DND-41 (cell line): ENCODE data around the gene PLK4.

Source experiments
- ATAC-seq: fragments of 200-7000 bp; cut with Tn5 transposase; 3 replicates; pipeline ENCODE4 v1.9.1; 2021; ENCODE audit warnings: low read depth; ENCODE audit not compliant: insufficient read depth
- DNase-seq: peaks from one replicate; pipeline ENCODE4 v3.0.0-alpha.2; 2020
- H2AFZ ChIP-seq: 2 replicates; pipeline ENCODE4 v1.6.0; 2012; ENCODE audit warnings: low read depth, low read length
- H3K27ac ChIP-seq: 2 replicates; pipeline ENCODE4 v1.5.1; 2012; ENCODE audit warnings: low read length, inconsistent platforms
- H3K27me3 ChIP-seq: fragments of 200-600 bp; sonication (generic); 2 replicates; pipeline ENCODE4 v1.6.0; 2012; ENCODE audit warnings: low read length, mild to moderate bottlenecking, inconsistent platforms; ENCODE audit not compliant: insufficient read depth, poor library complexity
- H3K36me3 ChIP-seq: 2 replicates; pipeline ENCODE4 v1.5.1; 2012; ENCODE audit warnings: low read length, inconsistent platforms; ENCODE audit not compliant: insufficient read depth
- H3K4me1 ChIP-seq: 2 replicates; pipeline ENCODE4 v1.5.1; 2012; ENCODE audit warnings: mild to moderate bottlenecking, low read length; ENCODE audit not compliant: insufficient read depth
- H3K4me2 ChIP-seq: 2 replicates; pipeline ENCODE4 v1.6.0; 2012; ENCODE audit warnings: mild to moderate bottlenecking, moderate library complexity, low read length, inconsistent platforms; ENCODE audit not compliant: insufficient read depth
- H3K4me3 ChIP-seq, 2 experiments: fragments of 200-600 bp in 1 of 2; shearing (Covaris generic) in 1 of 2; 2 replicates each; pipeline ENCODE4 v1.5.1; 2012 to 2016; ENCODE audit warnings: inconsistent platforms in 2 of 2, low read length in 2 of 2, mild to moderate bottlenecking in 2 of 2, low read depth in 1 of 2, moderate library complexity in 1 of 2
- H3K79me2 ChIP-seq: 2 replicates; pipeline ENCODE4 v1.6.0; 2012; ENCODE audit warnings: low read length, inconsistent platforms; ENCODE audit not compliant: insufficient read depth
- H3K9ac ChIP-seq: 2 replicates; pipeline ENCODE4 v1.6.0; 2012; ENCODE audit warnings: low read depth, mild to moderate bottlenecking, inconsistent platforms, low read length, moderate library complexity
- H3K9me3 ChIP-seq: 2 replicates; pipeline ENCODE4 v1.5.1; 2012; ENCODE audit warnings: low read length, moderate library complexity, mild to moderate bottlenecking, inconsistent platforms; ENCODE audit not compliant: insufficient read depth, severe bottlenecking
- H4K20me1 ChIP-seq: 2 replicates; pipeline ENCODE4 v1.6.0; 2012; ENCODE audit warnings: low read length; ENCODE audit not compliant: insufficient read depth
- EZH2 ChIP-seq: IDR thresholded peaks from 3 replicates; pipeline ENCODE4 v1.6.1; 2012; ENCODE audit warnings: borderline replicate concordance, low read depth, mild to moderate bottlenecking, moderate library complexity, low read length, inconsistent platforms; ENCODE audit not compliant: severe bottlenecking
- TF ChIP-seq, protein P1 (sequence below): IDR thresholded peaks from 2 replicates; pipeline ENCODE4 v1.5.1; 2012; ENCODE audit warnings: borderline replicate concordance, low read length, moderate library complexity, mild to moderate bottlenecking; ENCODE audit not compliant: poor library complexity, severe bottlenecking; ENCODE audit errors: extremely low read depth

The PLK4 gene

DNA sequence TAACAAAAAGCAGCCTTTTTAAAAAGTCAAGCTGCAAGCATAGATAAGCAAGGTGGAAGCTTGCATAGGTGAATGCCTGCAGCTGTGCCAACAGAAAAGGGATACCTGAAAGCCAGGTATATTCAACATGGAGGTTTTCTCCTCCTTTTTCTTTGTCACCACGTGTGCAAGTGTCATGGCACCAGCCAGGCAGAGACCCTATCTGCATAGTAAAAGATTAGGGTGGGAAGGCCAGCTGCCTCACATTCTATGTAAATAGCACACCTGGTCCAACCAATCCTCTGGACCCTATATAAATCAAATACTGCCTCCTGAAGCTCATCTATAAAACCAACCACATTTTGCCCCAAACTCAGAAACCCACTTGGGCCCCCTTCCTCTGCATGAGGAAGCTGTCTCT is 28.0 kb upstream of the PLK4 start:
- Histone ChIP-seq H3K79me2 (peaks cover 13% of the 10 kb centered on the region; the same call in 1 of the 2 replicates), H3K4me3 (no peak overlapping the region), H3K4me2 (no peak overlapping the region), H3K36me3 (no peaks in the 10 kb centered on the region), H3K4me1 (no peaks in the 10 kb centered on the region), H4K20me1 (no peaks in the 10 kb centered on the region), H3K27me3 (no peaks in the 10 kb centered on the region), H3K9ac (no peak overlapping the region), H3K9me3 (peaks cover 22% of the 10 kb centered on the region), H3K27ac (no peak overlapping the region), H2AFZ (no peak overlapping the region)
- DNase-seq (no peak), ATAC-seq (no peak)
- TF ChIP-seq, protein P1, sequence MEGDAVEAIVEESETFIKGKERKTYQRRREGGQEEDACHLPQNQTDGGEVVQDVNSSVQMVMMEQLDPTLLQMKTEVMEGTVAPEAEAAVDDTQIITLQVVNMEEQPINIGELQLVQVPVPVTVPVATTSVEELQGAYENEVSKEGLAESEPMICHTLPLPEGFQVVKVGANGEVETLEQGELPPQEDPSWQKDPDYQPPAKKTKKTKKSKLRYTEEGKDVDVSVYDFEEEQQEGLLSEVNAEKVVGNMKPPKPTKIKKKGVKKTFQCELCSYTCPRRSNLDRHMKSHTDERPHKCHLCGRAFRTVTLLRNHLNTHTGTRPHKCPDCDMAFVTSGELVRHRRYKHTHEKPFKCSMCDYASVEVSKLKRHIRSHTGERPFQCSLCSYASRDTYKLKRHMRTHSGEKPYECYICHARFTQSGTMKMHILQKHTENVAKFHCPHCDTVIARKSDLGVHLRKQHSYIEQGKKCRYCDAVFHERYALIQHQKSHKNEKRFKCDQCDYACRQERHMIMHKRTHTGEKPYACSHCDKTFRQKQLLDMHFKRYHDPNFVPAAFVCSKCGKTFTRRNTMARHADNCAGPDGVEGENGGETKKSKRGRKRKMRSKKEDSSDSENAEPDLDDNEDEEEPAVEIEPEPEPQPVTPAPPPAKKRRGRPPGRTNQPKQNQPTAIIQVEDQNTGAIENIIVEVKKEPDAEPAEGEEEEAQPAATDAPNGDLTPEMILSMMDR: no peak
- TF ChIP-seq EZH2: no peak

DNA sequence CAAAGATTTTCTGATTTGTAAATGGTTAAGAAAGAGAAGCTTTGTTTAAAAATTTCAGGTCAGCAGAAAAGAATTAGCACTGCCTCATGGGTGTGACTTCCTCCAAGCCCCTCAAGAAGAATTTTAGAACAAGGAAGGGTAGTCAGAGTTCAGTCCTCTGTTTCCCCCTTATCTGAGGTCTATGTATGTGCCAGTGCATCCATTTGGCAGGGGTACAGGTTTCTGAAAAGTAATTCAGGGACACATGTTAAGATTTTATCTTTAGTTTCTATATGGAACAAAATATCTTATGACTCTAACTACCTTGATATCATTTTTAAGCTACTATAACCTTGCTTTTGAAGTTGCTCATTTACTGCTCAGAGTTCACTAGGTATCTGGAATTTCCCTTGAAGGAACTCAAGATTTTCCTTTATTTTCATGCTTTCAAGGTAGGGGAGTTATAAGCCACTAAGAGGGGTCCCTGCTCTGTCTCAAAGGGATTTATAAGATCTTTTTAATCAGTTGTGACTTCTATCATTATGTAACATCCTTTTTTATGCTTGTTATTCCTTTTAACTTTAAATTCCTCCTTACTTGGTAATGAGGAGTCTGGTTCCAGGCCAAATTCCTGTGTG is 24.4 kb upstream of the PLK4 start:
- Histone ChIP-seq H3K4me3 (no peak overlapping the region), H2AFZ (no peak overlapping the region), H3K27ac (no peak overlapping the region), H3K9me3 (peaks cover 7% of the 10 kb centered on the region), H3K4me1 (no peaks in the 10 kb centered on the region), H3K4me2 (no peak overlapping the region), H4K20me1 (no peaks in the 10 kb centered on the region), H3K9ac (no peak overlapping the region), H3K36me3 (no peaks in the 10 kb centered on the region), H3K79me2 (peaks cover 6% of the 10 kb centered on the region; the same call in 1 of the 2 replicates), H3K27me3 (no peaks in the 10 kb centered on the region)
- TF ChIP-seq EZH2: no peak
- TF ChIP-seq, protein P1: no peak
- no peak for ATAC-seq
- no peak for DNase-seq

DNA sequence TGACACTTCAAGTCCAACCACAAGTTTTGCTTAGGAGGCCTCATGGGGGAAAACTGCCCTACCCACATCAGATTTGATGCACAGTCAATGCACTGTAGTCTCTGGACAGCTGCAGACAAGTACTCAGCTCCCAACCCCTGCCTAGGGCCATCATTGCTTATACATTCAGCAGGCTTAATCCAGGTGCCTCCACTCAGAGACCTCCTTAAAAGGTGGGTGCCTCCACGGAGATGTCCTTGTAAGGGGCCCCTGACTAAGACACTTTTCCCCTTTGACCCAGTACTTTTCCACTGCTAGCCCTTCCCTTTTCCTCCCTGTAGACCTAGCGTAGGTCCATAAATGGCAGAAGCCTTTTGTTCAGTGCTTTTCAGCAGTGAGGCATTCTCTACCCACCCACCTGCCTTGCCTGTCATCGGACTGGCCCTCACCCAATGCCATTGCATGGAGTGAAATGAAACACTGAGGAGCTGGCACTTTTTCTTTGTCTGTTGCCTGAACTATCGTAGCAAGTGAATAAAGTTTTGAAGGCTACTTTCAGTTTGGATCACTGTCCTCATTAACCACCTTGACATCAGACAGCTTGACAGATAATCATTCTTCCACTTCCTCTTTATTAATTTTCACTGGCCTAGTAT is 23.8 kb upstream of the PLK4 start:
- H3K9me3 ChIP-seq: peaks cover 7% of the 10 kb centered on the region
- no peaks in the 10 kb centered on the region for H3K4me1 ChIP-seq
- no peak overlapping the region for H3K9ac ChIP-seq
- no peak overlapping the region for H3K4me3 ChIP-seq
- H3K27ac ChIP-seq: no peak overlapping the region
- no peak overlapping the region for H3K4me2 ChIP-seq
- DNase-seq (no peak), ATAC-seq (no peak)
- no peak for TF ChIP-seq EZH2
- TF ChIP-seq, protein P1: no peak
- H3K36me3 ChIP-seq: no peaks in the 10 kb centered on the region
- no peaks in the 10 kb centered on the region for H4K20me1 ChIP-seq
- no peaks in the 10 kb centered on the region for H3K27me3 ChIP-seq
- H2AFZ ChIP-seq: no peak overlapping the region
- H3K79me2 ChIP-seq: peaks cover 6% of the 10 kb centered on the region; the same call in 1 of the 2 replicates
